Stimulated activated naive CD8-positive, alpha-beta T cell treated with anti-CD3 and anti-CD28 coated beads, Interleukin-15, Interleukin-2, amounts not matched to agents 100 ng/mL and 50 ng/mL, for 24 hours (primary cell): ENCODE results near the gene TMEM94.
"Not testable (repeated sequence)": the region's sequence is repeated elsewhere in the genome, so short reads cannot be mapped to it uniquely, and the experiment has no call there.

ENCODE experiments used
- H3K27ac Mint-ChIP-seq: one replicate; pipeline ENCODE4 v1.8.0; 2021; ENCODE audit warnings: mild to moderate bottlenecking, mixed read lengths
- H3K27me3 Mint-ChIP-seq: one replicate; pipeline ENCODE4 v1.8.0; 2021; ENCODE audit warnings: mixed read lengths
- H3K36me3 Mint-ChIP-seq: one replicate; pipeline ENCODE4 v1.8.0; 2021; ENCODE audit warnings: low read depth, mixed read lengths
- H3K4me1 Mint-ChIP-seq: one replicate; pipeline ENCODE4 v1.8.0; 2021; ENCODE audit warnings: low read depth, mixed read lengths
- H3K4me3 Mint-ChIP-seq: one replicate; pipeline ENCODE4 v1.8.0; 2021; ENCODE audit warnings: mild to moderate bottlenecking, mixed read lengths
- H3K9me3 Mint-ChIP-seq: one replicate; pipeline ENCODE4 v1.8.0; 2021; ENCODE audit warnings: mixed read lengths

Gene TMEM94

DNA sequence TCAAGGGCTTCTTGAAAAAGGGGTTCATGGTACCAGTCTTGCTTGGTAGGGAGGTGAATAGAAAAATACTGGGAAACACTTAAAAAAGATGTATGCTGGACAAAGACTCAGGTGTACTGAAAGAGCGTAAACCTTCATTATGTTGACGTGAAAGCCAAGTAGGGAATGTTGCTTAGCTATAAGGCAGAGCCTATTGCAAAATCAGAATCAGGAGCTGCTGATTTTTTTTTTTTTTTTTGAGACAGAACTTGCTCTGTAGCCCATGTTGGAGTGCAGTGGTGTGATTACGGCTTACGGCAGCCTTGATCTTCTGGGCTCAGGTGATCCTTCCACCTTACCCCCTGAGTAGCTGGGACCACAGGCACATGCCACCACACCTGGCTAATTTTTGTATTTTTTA, 3.9 kb downstream of the TMEM94 start:
- Mint-ChIP-seq H3K4me3 (no peak overlapping the region), H3K4me1 (peaks cover 35% of the 10 kb centered on the region), H3K36me3 (no peaks in the 10 kb centered on the region), H3K27ac (no peak overlapping the region), H3K27me3 (no peaks in the 10 kb centered on the region), H3K9me3 (no peaks in the 10 kb centered on the region)

DNA sequence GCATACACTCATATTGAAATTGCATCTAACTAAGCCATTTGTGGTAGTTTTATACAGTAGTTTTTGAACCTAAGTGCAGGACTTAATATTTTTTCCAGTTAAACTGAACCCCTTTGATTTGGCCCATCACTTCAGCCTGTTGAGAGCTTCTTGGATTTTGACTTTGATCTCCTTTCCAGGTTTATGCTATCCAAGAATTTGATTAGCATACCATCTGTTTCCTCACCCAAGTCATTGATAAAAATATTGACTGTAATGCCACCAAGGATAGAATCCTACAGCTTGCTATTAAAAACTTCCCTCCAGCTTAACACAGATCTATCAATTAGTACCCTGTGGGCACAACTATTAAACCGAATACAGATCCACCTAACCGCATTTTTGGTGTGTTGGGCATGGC, 7.2 kb downstream of the TMEM94 start:
- H3K4me1 Mint-ChIP-seq = peaks cover 20% of the 10 kb centered on the region
- H3K27me3 Mint-ChIP-seq = no peaks in the 10 kb centered on the region
- no peak overlapping the region for H3K27ac Mint-ChIP-seq
- H3K4me3 Mint-ChIP-seq = no peak overlapping the region
- no peaks in the 10 kb centered on the region for H3K36me3 Mint-ChIP-seq
- H3K9me3 Mint-ChIP-seq = no peaks in the 10 kb centered on the region

DNA sequence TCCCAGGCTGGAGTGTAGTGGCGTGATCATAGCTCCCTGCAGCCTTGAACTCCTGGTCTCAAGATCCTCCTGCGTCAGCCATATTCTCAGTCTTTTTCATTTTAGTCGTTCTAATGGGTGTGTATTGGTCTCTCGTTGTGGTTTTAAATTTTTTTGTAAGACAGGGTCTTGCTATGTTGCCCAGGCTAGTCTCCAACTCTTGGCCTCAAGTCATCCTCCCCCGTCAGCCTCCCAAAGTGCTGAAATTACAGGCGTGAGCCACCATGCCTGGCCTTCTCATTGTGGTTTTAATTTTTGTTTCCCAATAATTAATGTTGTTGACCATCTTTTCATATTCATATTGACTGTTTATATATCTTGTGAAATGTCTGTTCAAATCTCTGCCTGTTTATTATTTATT, 8.6 kb downstream of the TMEM94 start:
- Mint-ChIP-seq H3K4me3 (no peak overlapping the region), H3K27me3 (no peaks in the 10 kb centered on the region), H3K9me3 (no peaks in the 10 kb centered on the region), H3K27ac (no peak overlapping the region), H3K36me3 (no peaks in the 10 kb centered on the region), H3K4me1 (peaks cover 12% of the 10 kb centered on the region)

DNA sequence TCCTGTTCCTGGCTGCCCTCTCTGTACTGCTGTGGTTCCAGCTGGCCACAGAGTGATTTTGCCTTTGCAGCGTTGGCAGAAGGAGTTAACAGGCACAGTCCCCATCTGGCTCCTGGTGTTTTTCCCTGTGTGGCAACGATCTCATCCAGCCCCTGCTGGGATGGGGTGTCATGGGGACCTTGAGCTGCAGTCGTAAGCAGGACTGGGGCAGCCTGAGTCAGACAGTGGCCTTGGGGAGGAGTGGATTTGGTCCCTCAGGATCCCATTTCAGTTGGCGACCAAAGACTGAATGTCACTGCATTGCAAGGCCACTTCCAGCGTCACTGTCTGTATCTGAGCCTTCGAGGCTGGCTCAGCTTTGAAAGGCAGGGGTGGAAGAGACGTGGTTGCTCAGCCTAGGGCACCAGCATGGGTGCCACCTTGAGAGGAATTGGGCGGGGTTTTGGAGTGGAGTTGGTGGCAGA, 11.9 kb downstream of the TMEM94 start:
- Mint-ChIP-seq H3K4me1 (peaks cover 4% of the 10 kb centered on the region), H3K27me3 (no peaks in the 10 kb centered on the region), H3K36me3 (peaks cover 8% of the 10 kb centered on the region), H3K27ac (no peak overlapping the region), H3K4me3 (no peak overlapping the region), H3K9me3 (no peaks in the 10 kb centered on the region)

DNA sequence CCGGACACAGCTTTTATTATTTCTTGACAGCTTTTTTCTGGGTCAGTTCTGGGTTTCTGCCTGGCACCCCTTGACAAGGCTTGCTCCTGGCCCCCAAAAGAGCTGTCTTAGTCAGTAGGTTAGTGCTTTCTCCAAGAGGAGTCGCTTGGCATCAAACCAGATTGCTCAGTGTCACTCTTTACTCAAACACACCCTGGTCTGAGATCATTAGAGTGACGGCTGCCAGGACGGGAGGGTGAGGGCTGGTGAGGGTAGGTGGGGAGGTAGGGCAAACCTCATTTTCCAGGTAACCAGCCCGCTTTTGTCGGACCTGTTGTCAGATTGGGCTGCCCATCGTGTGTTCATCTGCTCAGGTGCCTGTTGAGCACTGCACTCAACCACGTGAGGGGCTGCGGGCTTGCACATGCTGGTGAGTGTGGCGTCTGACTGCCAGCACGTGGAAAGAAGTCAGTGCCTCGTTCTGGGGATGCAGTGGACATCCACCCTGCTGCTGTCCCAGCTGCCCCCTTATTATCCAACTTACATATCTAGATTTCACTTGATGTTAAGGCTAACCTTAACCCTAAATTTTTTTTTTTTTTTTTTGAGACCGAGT, 12.4 kb downstream of the TMEM94 start:
- Mint-ChIP-seq H3K36me3 (peaks cover 8% of the 10 kb centered on the region), H3K27me3 (no peaks in the 10 kb centered on the region), H3K4me1 (peaks cover 3% of the 10 kb centered on the region), H3K27ac (no peak overlapping the region), H3K4me3 (no peak overlapping the region), H3K9me3 (no peaks in the 10 kb centered on the region)

DNA sequence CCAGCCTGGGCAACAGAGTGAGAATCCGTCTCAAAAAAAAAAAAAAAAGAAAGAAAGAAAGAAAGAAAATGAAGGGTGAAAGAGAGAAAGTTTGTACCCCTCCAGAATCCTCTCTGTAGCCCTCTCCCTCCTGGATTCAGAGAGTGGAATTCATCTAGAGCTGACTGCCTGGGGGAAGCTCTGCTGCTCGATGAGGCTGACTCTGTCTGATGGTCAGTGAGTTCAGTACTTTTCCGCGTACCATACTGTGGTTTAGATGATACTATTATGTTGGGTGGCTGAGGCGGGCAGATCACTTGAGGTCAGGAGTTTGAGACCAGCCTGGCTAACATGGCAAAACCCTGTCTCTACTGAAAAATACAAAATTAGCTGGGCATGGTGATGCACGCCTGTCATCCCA, 14.8 kb downstream of the TMEM94 start:
- no peak overlapping the region for H3K4me3 Mint-ChIP-seq
- H3K27ac Mint-ChIP-seq = no peak overlapping the region
- H3K27me3 Mint-ChIP-seq = no peaks in the 10 kb centered on the region
- H3K36me3 Mint-ChIP-seq = peaks cover 8% of the 10 kb centered on the region
- H3K4me1 Mint-ChIP-seq = peaks cover under 1% of the 10 kb centered on the region
- H3K9me3 Mint-ChIP-seq = no peaks in the 10 kb centered on the region

DNA sequence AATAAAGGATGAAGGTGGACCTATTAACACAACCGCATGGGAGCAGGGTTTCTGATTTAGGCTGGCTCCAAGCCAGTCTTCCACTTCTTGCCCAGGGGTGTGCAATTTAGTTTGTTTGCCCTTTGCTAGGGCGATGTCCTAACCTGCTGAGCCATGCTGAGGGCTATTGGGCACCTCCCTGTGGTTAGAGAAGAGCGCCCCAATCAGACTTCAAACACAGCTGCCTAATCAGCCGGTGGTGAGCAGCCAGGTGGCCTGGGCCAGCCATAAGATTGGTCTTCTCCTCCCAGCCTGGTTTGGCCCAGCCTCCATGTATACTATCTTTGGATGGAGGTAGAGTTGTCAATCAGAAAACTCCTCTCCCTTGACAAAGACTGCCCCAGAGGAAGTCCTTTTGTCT, 15.7 kb downstream of the TMEM94 start:
- Mint-ChIP-seq H3K4me1 (no peaks in the 10 kb centered on the region), H3K9me3 (no peaks in the 10 kb centered on the region), H3K4me3 (no peak overlapping the region), H3K36me3 (peaks cover 8% of the 10 kb centered on the region), H3K27ac (no peak overlapping the region), H3K27me3 (no peaks in the 10 kb centered on the region)

DNA sequence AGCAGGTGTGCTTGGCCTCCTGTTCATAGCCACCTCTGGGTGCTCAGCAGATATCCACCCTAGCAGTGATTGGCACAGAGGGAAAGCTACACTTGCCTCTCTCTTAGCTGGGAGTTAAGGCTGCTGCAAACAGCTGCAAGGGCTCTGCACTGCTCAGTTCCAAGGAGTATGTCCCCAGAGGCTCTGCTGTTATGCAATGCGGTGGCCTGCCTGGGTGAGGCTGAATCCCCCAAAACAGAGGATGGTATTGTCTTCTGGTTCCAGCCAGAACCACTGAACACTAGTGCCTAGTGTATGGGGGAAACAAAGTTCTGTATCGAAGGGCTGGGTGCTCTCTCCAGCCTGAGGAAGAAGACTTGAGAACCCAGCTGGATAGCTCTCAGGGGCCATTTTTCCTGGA, 16.8 kb downstream of the TMEM94 start:
- H3K27ac Mint-ChIP-seq = no peak overlapping the region
- H3K4me1 Mint-ChIP-seq = no peaks in the 10 kb centered on the region
- H3K27me3 Mint-ChIP-seq = no peaks in the 10 kb centered on the region
- no peaks in the 10 kb centered on the region for H3K9me3 Mint-ChIP-seq
- H3K36me3 Mint-ChIP-seq = peaks cover 8% of the 10 kb centered on the region
- no peak overlapping the region for H3K4me3 Mint-ChIP-seq

DNA sequence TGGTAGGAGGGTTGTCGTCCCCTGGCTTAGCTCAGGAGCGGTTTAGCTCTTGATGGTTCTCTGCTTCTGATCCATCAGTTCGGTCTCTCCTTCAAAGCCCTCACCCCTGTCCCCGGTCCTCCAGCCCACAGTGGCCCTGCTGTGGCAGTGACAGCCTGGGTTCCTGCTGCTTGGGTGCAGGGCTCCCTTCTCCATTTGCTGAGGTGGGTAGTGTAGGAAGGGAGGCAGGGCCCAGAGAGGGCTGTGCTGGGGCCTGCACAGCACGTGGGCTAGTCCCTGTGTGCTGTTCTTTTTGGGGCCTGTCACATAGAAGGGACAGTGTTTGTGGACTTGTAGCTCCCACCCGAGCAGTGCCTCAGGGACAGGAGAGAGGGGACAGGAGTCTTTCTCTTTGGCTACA, 18.3 kb downstream of the TMEM94 start:
- H3K27me3 Mint-ChIP-seq = no peaks in the 10 kb centered on the region
- H3K27ac Mint-ChIP-seq = no peak overlapping the region
- no peaks in the 10 kb centered on the region for H3K4me1 Mint-ChIP-seq
- no peaks in the 10 kb centered on the region for H3K9me3 Mint-ChIP-seq
- peaks cover 8% of the 10 kb centered on the region for H3K36me3 Mint-ChIP-seq
- H3K4me3 Mint-ChIP-seq = no peak overlapping the region

DNA sequence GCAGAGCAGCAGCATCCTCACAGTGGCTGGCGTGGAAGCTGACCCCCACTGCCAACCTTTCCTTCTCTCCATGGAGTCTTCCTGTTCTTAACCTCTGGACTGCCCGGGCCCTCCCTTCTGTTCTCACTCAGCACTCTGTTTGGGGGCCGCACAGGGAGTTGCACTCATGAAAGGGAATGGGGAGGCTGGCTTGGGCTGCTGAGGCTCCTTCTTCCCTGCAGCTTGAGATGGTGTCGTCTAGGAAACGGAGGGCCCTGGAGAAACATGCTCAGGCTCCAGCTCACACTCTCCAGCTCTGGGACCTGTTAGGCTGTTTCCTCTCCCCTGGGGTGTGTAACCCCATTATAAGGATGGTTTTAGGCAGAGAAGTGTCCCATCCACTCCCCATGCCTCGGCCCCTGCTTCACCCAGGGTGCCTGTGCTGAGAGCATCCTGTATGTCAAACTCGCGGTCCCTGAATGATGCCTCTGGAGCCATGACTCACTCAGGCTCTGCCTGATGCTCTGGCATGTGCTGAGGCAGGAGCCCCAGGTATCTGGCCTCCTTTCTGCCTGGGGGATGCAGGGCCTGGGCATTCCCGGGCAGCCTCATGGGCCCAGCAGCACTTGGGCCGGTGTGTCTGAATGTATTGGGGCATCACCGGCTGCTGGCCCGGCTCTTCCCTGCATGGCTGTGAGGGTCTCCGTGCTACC, 18.9 kb downstream of the TMEM94 start:
- Mint-ChIP-seq H3K9me3 (no peaks in the 10 kb centered on the region), H3K36me3 (peaks cover 8% of the 10 kb centered on the region), H3K4me1 (no peaks in the 10 kb centered on the region), H3K27ac (no peak overlapping the region), H3K27me3 (no peaks in the 10 kb centered on the region), H3K4me3 (no peak overlapping the region)

DNA sequence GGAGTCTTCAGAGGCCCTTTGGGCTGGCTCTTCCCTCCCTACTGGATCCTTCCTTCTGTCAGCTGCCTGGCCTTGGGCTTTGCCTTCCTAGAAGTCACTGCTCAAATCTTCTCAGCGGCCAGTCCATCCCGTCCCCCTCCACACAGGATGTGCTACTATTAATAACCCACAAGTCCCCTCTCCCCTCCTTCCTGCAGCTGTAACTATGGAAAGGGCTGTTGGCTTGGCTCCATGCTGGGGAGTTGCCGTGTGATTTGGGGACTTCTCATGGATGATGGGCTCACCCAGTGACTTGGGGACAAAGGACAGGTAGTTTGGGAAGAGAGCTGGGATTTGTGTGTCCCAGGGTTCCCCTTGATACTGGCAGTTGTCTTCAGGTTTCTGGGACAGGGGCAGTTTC, 19.4 kb downstream of the TMEM94 start:
- peaks cover 8% of the 10 kb centered on the region for H3K36me3 Mint-ChIP-seq
- H3K27me3 Mint-ChIP-seq = no peaks in the 10 kb centered on the region
- no peak overlapping the region for H3K4me3 Mint-ChIP-seq
- H3K4me1 Mint-ChIP-seq = no peaks in the 10 kb centered on the region
- no peak overlapping the region for H3K27ac Mint-ChIP-seq
- no peaks in the 10 kb centered on the region for H3K9me3 Mint-ChIP-seq

DNA sequence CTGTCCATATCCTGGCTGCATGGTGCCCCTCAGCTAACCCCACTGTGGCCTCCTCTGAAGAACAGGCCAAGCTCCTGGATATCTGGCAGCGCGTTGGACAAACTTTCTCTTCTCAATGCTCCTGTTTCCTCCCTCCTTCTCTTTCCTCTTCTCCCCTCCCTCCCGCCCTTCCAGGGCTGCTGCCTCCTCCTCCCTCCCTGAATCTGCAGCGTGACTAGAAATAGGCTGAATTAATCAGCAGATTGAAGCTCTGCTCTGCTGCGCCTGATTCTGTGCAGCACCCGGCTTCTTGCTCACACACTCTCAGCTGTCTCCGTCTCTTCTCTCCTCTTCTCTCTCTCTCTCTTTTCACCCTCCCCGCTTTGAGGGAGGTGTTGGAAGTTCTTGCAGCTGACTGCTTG, 19.8 kb downstream of the TMEM94 start:
- Mint-ChIP-seq H3K9me3 (no peaks in the 10 kb centered on the region), H3K27me3 (no peaks in the 10 kb centered on the region), H3K27ac (no peak overlapping the region), H3K4me3 (no peak overlapping the region), H3K4me1 (no peaks in the 10 kb centered on the region), H3K36me3 (peaks cover 8% of the 10 kb centered on the region)

DNA sequence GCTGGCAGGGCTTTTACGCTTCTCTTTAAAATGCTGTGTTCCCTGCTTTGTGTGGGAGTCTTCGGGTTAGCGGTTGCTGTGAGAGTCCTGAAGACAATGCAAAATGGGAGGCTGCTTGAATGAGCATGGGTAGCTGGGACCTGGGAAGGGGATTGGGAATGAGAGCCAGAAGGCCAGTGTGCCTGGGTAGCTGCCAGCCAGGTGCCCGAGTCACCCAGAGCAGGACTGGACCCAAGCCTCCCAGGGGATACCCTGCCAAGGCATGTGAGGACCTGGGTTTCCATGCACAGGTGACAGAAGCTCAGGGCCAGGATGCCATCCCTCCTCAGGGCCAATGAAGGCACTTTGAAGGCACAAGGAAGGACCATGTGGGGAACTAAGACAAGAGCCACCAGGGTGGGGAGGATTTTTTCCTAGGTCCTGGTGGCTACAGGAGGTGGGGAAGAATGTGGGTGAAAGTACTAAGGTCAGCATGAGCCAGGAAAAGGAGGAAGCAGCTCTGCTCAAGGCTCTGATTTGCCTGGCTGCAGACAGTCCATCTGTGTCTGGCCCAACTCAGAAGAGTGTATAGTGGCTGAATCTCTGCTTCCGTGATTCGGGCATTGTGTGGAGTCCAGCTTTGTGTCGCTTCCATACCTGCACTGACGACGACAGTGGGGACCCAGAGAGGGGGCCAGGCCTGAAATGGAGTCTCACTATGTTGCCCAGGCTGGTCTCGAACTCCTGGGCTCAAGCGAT, 20.5 kb downstream of the TMEM94 start:
- Mint-ChIP-seq H3K4me3 (no peak overlapping the region), H3K27me3 (no peaks in the 10 kb centered on the region), H3K36me3 (peaks cover 8% of the 10 kb centered on the region), H3K9me3 (no peaks in the 10 kb centered on the region), H3K4me1 (no peaks in the 10 kb centered on the region), H3K27ac (no peak overlapping the region)

DNA sequence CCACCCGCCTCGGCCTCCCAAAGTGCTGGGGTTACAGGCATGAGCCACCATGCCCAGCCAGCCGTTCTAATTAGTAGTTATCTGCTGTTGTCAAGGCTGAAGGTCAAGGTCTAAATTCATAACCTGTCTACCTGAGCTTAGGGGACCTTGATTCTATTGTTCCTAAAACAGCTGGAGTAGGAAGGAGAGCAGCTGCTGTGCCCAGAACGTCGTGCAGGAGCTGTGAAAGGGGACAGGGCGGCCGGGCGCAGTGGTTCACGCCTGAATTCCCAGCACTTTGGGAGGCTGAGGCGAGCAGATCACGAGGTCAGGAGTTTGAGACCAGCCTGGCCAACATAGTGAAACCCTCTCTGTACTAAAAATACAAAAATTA, 21.0 kb downstream of the TMEM94 start:
- not testable (repeated sequence) for H3K4me3 Mint-ChIP-seq, H3K27ac Mint-ChIP-seq, H3K36me3 Mint-ChIP-seq

DNA sequence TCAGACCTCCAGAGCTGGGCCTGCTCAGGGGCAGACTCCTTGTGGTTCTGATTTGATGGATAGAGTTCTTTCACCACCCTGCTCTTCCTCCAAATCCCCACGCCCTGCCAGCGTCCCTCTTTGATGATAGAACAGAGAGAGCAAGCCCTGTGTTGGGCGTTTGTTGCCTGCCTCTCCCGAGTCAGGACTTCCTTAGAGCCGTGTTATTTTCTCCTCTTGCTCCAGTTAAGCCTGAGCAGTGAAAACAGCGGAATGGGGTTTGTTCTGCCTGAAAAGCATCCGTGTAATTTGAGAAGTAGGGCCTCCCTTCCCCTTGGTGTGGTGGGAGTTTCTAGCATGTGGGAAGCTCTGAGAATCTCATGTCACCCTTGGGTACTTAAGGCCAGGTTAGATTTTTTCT, 22.1 kb downstream of the TMEM94 start:
- H3K4me3 Mint-ChIP-seq = no peak overlapping the region
- H3K27ac Mint-ChIP-seq = no peak overlapping the region
- no peaks in the 10 kb centered on the region for H3K9me3 Mint-ChIP-seq
- H3K36me3 Mint-ChIP-seq = no peaks in the 10 kb centered on the region
- no peaks in the 10 kb centered on the region for H3K4me1 Mint-ChIP-seq
- no peaks in the 10 kb centered on the region for H3K27me3 Mint-ChIP-seq

More for the DNA sequence above, 21.0 kb downstream of the TMEM94 start:
- not testable (repeated sequence) for H3K9me3 Mint-ChIP-seq, H3K4me1 Mint-ChIP-seq, H3K27me3 Mint-ChIP-seq
